Adipose tissue (tissue), 3 donors: ENCODE results near the gene SPACA6. TPM values are rescaled to one million over a fixed set of nuclear protein-coding genes. Genes with fewer than 3 reads are reported as not detected.

ENCODE experiments used
- H3K27ac ChIP-seq: one replicate; pipeline ENCODE4 v1.5.1; 2013; ENCODE audit warnings: low read depth, low read length
- WGBS, 3 donors: extraction: QIAGEN DNeasy Blood & Tissue Kit; methylation state at CpG; one replicate each; pipeline ENCODE4 v1.1.7; 2013; 5-methylcytosine and 5-hydroxymethylcytosine counted together
- polyA plus RNA-seq, 3 donors: library from polyadenylated mRNA; stranded (reverse); fragments of 200-250 nt; gene quantifications; one replicate each; pipeline ENCODE4 v1.2.3, GENCODE V29; 2013
- donor health status: healthy with polysubstance abuse.
- donor health status: Bipolar disorder and iron deficiency.
- donor health status: healthy.

SPACA6 gene
- polyA plus RNA-seq, 3 donors: 4.7 to 38.5 (median 14.3) TPM

GRCh38 chr19:51687791-51688670 is 5.1 kb upstream of the SPACA6 start:
- WGBS, 3 donors: 8 to 10% (median 10%) methylated on average over 22 of the region's 22 CpGs
- no peak overlapping the region for H3K27ac ChIP-seq

- peak overlapping the region; percentile 48 for H3K27ac ChIP-seq
- 1% methylated on average over 9 to 62 of the region's 63 CpGs for WGBS, 3 donors
Measured at GRCh38 chr19:51688671-51689571, 4.2 kb upstream of the SPACA6 start.

- 0 to 2% (median 1%) methylated on average over 18 to 21 of the region's 21 CpGs for WGBS, 3 donors
- H3K27ac ChIP-seq: peak overlapping the region; percentile 14
Measured at GRCh38 chr19:51689751-51690453, 3.2 kb upstream of the SPACA6 start.

DNA sequence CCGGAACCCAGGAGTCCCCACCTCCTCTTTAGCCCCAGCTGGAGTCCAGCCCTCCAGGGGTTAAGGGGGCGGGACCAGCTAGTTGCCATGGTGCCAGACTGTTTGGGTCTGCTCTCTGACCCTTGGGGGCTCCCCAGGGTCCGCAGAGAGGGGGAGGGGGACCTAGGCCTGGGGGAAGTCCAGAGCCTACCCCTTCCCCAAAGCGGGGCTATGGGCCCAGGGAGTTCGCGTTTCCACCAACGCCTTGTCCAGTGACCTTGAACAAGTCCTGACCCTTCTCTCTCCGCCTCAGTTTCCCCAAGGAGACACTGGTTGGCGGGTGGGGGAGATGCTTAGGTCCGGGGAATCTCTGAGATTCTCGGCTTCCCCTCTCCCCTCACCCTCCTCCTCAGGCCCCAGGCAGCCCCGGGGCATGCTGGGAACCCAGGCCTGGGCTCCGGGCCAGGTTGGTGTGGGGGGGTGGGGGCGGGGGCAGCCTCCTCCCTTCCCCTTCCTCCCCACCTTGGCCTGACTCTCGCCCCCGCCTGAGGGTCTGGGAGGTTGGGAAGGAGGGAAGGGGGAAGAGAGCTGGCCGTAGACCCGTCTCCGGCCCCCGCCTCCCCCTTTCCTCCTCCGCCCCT is 2.6 kb upstream of the SPACA6 start:
- WGBS, 3 donors: 0 to 2% (median 1%) methylated on average over 14 to 21 of the region's 21 CpGs
- H3K27ac ChIP-seq: peak overlapping the region; percentile 20

DNA sequence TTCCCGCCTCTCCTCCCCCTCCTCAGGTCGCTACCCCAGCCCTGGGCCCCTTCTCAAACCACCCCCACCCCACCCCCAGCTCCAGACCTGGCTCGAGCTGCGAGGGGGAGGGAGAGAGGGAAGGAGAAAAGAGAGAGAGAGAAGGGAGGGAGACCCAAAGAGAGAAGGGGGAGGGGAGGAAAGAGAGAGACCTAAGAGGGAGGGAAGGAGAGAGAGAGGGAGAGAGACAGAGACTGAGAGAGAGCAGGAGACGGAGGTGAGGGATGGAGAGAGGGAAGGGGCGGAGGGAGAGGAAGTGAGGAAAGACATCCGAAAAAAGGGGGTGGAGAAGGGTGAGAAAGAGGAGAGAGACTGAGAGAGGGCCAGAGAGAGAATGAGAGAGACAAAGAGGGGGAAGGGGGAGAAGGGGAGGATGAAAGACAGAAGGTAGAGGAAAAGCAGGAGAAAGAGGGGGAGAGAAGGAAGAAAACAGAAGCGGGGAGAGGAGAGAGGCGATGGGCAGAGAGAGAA is 2.0 kb upstream of the SPACA6 start:
- peak overlapping the region; percentile 20 for H3K27ac ChIP-seq
- 9 to 19% (median 15%) methylated on average over 7 to 9 of the region's 9 CpGs for WGBS, 3 donors

GRCh38 chr19:51691584-51692428 is 1.3 kb upstream of the SPACA6 start:
- WGBS, 3 donors: 34 to 40% (median 37%) methylated on average over 9 to 12 of the region's 12 CpGs

DNA sequence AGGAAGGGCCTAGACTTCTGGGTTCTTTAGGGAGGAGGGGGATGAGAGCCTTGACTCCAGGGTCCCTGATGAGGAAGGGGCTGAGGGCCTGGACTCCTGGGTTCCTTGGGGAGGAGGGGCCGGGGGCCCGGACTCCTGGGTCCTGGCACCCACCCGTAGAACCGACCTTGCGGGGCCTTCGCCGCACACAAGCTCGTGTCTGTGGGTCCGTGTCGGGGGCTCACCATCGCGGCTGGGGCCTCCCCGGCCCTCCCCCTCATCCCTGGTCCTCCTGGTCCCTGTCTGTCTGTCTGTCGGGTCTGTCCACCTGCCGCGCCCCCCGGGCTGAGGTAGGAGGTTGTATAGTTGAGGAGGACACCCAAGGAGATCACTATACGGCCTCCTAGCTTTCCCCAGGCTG is 662 bp upstream of the SPACA6 start:
- 66 to 73% (median 71%) methylated on average over 18 of the region's 18 CpGs for WGBS, 3 donors
- H3K27ac ChIP-seq: no peak overlapping the region

More at GRCh38 chr19:51691584-51692428, 1.3 kb upstream of the SPACA6 start:
- H3K27ac ChIP-seq: no peak overlapping the region

- 37 to 77% (median 75%) methylated on average over 2 of the region's 2 CpGs for WGBS, 3 donors
- H3K27ac ChIP-seq: no peak overlapping the region
Measured at GRCh38 chr19:51693819-51694218, 689 bp downstream of the SPACA6 start.

DNA sequence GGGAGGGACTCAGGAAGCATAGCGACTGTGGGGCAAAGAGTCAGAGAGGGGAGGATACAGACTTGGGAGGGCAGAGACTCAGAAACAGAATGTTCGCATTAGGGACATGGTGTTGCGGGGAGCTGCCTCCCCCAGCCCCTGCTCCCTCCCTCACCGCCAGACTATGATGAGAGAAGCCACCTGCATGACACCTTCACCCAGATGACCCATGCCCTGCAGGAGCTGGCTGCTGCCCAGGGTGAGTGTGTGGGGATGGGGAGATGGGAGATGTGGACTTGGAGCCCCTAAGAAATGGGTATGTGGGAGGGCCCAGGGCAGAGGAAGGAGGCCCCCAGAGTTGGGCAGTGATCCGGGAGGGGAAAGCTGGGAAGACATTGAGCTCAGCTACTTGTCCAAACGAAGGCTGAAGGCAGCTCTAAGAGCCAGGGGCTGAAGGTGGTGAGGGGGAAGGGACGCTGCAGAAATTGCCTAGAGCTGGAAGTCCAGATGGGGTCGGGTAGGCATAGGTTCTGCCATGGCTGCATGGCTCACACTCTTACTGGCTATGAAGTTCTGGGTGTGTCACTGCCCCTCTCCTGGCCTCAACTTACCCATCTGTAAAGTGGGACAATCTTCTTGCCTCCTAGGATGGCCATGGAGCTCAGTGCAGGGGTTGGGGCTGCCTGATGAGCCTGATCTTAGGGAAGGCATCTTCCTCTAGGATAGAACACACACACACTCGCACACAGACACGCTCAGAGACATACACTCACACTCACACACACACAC is 1.4 kb downstream of the SPACA6 start:
- H3K27ac ChIP-seq: no peak overlapping the region
- WGBS, 3 donors: 83 to 85% (median 84%) methylated on average over 10 of the region's 10 CpGs

GRCh38 chr19:51695088-51695487 is 2.0 kb downstream of the SPACA6 start:
- no peak overlapping the region for H3K27ac ChIP-seq
- whole genome bisulfite sequencing, 3 donors: 89 to 92% (median 92%) methylated on average over 9 of the region's 9 CpGs

GRCh38 chr19:51695702-51696315 is 2.7 kb downstream of the SPACA6 start:
- WGBS, 3 donors: 88 to 92% (median 89%) methylated on average over 14 of the region's 14 CpGs
- H3K27ac ChIP-seq: no peak overlapping the region

- H3K27ac ChIP-seq: no peak overlapping the region
- WGBS, 3 donors: 91 to 92% (median 91%) methylated on average over 3 of the region's 3 CpGs
Measured at GRCh38 chr19:51696606-51697005, 3.5 kb downstream of the SPACA6 start.

- no peak overlapping the region for H3K27ac ChIP-seq
- 85 to 90% (median 86%) methylated on average over 9 of the region's 9 CpGs for WGBS, 3 donors
Measured at GRCh38 chr19:51697169-51697776, 4.1 kb downstream of the SPACA6 start.

DNA sequence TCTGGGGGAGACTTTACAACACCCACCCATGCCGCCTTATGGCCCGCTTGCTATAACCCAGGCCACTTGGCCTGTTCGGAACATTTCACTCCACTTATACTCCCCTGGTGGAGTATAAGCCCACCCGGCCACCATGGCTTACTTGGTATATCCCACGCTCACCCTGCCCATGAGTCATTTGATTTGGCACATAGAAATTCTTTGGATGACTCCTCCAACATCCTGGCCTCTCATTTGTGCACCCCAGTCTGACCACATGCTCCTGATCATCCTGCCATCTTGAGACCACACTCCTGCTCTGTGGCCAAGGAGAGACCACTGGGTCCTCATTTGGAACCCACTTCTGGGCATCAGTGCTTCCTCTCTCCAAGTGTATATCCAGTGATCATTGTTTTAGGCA is 5.2 kb downstream of the SPACA6 start:
- H3K27ac ChIP-seq: no peak overlapping the region
- 92 to 97% (median 95%) methylated on average over 5 of the region's 5 CpGs for WGBS, 3 donors

DNA sequence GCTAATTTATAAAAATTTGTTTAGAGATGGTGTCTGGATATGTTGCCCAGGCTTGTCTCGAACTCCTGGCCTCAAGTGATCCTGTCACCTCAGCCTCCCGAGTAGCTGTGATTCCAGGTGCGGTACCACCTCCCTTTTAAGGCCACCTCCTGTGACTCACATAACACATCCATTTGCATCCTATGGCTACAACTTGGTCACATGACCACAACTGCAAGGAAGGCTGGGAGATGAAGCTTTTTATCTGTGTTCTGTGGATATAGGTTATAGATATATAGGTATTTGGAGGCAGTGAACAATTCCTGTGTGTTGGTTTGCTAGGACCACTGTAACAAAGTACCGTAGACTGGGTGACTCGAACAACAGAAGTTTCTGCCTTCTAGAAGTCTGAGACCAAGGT is 6.0 kb downstream of the SPACA6 start:
- no peak overlapping the region for H3K27ac ChIP-seq
- WGBS, 3 donors: 91 to 96% (median 93%) methylated on average over 5 of the region's 5 CpGs
